CD1c-positive myeloid dendritic cell (primary cell): ENCODE results near the gene ZNF608.

Experiments
- DNase-seq: peaks from one replicate; pipeline ENCODE4 v3.0.0-alpha.2; 2016; ENCODE audit errors: extremely low spot score

The ZNF608 gene

DNA sequence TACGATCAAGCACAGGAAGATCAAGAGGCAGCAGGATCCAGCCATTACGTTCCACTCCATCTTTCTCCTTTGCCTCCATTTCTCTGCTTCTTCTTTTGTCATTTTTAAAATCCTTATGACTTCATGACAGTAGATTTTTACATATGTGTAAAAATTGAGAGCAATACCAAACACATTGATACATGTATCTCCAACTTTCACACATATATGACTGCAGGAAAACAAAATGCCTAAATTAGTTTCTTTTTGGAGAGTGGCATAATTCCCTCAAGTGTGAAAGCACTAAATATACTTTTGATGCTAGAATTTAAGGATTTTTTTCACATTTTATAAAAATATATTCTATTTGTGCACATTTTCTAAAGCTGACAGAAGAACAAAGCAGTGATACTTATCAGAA, 8.6 kb upstream of the ZNF608 start:
- DNase-seq, result no peak

DNA sequence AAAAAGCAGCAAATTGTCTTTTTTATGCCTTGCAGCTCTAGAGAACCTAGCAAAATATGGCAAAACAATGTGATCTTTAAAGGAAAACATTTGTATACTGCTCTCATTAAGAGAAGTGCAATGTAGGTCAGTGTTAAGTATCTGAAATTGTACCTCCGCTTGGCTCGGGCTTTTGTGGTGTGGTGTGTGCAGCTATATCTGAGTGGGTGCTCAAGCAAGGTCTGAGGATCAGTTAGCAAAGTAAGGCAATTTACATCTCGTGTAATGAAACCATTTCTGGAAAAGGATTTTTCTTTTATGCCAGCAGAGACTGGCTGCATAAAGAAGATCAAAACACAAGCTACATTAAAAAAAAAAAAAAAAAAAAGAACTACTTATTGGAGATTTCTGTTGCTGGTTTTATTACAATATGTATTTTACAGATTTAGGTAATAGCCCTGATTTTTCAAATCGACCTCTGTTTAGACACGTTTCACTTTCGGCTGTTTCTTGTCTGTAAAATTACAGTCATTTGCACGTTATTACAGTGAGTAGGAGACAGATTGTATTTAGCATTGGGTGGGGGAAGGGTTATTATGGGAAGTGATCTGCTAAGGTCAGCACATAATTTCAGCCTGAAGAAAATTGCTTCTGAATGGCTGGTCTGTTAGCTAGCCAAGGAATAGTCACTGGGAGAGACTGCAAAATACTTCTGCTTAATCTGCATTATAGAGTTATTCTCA, 7.9 kb upstream of the ZNF608 start:
- DNase-seq, result no peak

DNA sequence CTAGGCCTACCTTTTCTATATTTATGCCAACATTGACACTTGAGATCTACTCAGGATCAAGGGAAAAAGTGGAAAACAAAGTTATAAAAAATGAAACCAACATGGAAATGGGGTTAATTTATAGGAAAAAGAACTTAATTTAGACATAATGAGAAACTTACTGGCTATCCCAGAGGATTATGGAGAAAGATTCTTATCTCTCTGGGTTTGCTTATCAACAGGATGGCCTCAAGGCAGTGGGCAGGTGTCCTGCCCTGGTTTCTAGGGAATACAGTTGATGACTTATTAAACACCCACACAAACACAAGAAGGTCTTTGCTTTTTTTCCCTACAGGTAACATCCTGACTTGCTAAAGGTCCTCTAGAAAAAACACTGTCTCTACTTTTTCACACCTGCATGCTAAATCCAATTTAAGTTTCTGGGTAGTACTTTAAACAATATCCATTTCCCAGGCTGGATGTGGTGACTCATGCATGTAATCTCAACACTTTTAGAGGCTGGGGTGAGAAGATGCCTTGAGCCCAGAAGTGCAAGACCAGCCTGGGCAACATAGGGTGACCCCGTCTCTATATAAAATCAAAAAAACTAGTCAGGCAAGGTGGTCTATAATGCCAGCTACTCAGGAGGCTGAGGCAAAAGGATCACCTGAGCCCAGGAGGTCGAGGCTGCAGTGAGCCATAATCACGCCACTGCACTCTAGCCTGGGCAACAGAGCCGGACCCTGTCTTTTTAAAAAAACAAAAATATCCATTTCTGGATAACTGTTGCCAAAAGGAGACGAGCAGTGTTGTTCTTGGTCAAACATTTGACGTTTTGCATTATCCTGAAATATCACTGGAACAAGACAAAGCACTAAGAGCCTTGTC, 6.6 kb upstream of the ZNF608 start:
- DNase-seq, result no peak

DNA sequence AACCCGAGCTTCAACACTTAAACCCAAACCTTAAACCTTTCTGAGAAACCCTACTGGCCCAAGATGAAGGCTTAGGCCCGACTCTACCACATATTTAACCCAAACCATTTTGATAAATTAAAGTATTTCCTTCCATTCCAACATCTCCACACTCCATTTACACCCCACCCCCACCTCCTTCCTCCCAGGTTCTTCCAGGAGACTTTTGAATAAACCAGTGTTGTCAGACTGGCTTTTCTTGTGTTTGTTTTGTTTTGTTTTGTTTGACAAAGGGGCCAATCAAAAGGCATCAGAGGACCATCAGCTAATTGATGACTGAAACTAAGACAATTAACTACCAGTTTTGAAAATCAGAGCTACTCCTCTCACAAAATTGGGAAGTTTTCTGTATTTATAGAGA, 4.6 kb upstream of the ZNF608 start:
- DNase-seq, result no peak

DNA sequence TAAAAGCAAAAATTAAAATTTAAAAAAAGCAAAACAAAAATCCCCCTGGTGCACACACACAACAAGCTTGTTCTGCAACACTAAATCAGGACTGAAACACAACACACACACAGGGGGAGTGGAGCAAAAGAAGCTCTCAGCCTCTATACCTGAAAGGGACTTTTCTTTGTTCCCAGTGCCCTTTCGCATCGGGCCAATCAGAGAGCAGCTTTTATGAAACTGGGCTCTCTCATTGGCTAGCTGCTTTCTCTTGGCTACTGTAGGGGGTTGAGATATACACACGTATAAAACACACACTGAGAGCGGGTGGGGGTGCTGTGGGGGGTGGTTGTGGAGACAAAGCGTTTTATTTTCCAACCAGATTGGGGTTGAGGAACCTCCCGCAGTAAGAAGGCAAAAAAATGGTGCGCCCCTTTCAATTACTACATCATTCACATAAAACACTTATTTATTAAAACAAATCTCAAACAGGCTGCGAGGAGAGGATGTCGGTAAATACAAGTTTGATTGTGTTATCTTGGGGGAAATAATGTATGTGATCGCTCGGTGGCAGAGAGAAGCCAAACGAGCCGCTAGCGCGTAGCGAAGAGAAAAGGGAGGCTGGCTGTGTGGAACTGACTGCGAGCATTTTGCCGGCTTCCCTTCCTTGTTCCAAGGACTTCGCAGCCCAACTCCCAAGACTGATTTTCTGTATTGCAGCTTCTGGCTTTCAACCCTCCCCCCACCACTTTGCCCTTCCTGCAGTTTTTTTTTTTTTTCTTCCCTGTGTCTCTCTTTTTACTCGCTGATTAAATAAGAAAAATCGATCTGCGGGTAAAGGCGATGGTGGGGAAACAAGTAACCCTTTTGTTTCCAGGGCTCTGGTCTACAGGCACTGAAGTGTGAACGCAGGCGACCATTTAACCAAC, 2.5 kb upstream of the ZNF608 start:
- peak; percentile 55 for DNase-seq

DNA sequence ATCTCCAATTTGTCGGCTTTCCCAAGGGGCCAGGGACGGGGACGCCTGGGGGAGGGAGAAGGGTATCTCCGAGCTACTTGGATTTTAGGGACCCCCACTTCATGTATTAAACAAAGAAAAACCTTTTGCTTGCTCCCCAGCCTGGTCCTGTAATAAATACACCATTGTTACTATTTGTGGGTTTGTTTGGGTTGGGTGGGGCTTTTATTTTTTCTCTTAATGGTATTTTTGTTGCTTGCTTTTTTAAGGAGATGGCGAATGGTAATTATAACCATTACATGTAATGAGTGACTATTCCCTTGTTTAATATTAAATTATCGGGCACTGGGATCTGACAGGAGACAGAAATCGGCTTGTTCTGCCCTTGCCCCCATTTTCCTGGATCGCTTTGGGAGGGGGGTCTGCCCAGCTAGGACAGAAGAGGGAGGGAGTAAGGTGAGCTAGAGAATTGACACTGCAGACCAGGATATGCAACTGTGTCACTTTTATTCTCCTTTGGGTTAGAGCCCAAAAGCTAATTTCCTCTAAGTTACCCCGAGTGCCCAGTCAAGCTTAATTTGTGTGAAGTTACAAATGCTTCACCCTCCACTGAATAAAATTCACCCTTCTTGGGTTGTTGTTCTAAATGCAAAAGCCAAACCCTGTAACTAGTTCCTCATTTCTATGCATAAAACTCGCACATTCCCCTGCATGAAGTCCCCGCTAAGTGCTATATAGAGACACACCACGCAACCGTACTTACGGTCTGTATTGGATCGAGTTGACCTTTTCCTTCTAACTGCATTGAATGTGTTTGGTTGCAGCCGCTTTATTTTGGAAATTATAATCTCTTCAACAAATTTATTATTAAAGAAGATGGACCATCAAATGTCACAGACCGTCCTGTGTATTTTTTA, 1.6 kb upstream of the ZNF608 start:
- peak; percentile 49 for DNase-seq

DNA sequence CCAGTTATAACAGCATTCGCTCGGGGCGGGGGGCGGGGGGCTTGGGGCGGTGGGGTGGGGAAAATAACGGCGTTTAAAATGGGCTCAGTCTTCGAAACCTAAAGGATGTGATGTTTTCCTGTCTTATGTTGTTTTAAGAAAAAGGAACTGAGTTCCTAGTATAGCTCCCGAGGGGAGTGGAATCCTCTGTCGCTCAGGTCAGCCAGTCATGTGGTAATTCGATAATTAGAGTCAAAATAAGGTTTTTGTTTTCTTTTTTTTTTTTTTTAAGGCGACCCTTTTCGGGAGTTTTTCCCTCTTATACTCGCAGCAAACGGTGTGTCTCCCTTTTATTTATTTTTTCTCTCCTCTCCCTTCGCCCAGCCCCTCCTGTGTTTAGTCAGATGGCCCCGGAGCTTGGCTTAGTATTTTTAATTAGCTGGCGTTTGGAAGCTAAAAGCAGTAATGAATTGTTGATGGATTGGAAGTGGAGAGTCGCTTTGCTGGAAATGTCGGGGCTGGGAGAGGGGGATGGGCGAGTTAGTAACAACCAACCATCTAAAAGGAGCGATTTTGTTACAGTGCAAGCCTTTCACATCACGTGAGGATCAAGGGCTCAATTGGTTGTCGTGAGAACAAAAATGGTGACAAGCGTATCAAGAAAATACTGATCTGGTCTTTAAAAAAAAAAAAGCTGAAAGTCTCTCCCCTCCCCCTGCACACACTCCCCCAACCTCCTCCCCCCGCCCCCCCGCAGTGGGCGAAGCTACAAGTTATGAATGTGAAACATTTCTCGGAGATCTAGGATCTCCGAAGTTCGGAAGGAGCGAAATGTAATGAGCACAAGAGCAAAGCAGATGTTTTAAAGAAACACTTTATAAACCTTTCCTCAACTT, 714 bp upstream of the ZNF608 start:
- peak; percentile 30 for DNase-seq

DNA sequence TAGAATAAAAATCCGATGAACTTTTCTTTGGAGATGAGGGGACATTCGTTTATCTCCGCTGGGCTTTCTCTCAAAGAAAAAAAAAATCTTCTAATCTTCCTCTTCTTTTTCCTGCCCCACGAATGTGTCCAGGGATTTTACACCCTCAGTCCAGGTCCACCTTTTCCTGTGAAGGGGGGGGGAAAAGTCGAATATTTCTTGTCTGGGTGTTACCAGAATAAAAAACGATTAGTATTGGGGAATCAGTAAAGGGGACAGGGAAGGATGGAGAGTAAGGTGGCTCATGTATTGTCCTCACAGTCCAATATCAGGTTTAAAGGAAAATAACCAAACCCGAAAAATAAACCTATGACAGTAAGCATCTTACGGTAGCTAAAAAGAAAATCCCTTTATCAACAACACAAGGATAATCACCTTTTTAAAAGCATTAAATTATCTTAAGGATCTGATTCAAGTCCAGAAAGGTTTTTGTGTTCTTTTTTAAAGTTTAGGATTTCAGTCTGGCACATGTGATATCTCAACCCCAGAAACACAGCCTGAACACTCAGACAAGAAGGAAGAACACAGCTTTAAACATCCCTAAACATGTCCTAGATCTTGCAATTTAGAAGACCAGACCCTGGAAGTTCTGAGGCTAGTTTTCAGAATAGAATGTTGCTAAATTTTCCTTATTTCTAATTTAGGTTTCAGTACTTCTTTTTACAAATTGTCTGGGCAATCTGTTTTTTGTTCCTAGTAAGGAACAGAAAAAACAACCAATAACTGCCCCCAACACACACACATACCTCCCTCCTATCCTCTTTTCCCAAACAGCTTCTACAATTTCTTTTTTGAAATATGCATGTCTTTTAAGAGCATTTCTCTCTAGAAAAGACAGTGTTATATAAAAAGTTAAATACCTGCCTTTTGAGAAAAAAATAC, 1.2 kb downstream of the ZNF608 start:
- no peak for DNase-seq

DNA sequence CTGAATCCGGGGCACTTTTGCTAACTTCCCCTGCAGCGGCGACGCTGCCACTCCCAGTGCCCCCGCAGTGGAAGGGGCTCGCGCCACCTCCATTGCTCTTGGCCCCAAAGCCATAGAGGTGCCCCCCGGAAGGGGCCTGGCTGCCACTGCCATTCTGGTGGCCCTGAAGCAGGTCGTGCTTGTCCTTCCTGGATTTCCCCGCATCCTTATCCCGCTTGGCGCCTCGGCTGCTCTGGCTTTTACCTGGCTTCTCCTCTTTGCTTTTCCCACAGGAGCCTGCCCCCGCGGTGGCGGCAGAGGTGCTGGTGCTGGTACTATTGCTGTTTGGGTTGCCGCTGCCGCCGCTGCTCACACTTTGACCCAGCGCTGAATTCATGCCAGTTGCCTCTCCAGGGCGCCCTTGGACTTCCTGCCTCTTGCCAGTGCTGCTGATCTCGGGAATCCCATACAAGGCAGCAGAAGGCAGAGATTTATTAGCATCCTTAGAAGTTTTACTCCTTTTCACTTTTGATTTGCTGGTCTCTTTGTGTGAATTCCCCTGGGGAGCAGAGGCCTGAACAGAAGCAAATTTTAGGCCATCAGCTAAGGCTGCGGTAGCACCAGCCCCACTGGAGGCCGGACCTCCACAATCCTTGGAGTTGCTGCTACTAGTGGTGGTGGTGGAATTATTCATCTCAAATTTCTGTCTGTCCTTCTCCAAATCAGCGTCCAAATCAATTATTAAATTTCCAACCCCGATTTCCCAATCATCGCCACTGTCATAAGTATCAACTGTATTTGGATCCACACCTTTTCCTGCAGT, 2.1 kb downstream of the ZNF608 start:
- DNase-seq, result peak; percentile 18

DNA sequence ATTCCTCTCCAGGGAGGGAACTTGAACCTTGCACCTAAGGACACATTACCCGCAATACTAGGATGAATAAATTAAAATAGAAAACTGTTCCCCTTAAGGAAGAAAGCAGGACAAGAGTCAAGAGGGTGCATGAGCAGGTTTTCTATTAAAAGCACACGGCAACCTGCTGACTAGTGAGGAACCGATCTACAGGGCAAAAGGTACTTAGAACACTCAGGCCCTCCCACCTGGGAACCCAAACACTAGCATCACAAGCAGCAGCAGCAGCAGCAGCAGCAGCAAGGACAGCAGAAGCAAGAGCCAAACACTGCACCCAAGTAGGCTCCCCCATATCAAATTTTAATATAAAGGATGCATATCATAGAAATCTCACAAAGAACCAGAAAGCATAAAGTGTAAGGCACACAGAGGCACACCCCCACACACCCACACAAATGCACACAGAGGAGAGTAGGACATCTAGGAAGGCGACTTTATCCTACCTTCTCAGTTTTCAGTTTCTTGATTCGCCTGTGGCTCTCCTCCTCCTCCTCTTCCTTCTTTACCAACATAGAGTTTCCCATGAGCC, 2.8 kb downstream of the ZNF608 start:
- DNase-seq, result no peak

DNA sequence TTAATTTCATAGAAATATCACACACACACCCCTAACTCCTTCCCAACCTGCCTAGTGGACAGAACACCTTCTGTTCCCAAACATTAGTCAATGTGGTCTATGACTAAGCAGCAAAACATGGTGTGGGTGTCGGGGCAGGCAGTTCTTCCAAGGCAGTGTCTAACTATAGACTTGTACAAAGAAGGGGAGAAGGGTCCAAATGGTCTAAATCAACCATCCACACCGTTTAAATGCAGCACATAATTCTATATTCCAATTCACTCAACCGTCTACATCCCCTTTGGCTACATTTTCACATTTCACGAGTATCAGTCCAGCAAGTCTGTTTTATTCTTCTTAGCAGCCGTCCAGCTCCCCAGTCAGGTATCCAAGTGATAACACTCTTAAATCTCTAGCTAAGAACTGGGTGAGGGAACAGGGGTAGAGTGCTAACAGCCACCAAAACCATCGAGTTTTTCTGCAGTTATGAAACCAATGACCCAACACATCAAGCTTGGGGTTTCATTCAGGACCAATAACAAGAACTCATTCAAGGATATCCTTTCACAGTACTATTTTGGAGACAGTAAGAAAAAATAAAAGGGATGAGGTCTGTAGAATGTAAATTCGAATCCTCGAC, 3.3 kb downstream of the ZNF608 start:
- DNase-seq, result no peak

DNA sequence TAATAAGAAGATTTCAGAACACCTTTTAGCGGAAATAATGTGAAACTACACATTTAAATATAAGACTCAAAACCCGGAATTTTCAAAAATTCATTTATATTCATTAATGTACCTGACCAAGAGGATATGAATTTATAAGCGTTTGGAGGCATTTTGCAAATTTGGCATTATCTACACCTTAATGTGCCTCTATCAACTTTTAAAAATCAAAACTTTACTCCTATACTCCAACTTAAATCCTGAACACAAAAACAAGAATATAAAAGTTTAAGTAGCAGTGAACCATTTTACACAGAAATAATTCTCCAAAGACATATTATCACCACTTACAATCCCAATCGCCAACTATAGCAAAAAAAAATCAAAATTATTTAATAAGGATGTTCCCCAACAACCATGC, 3.9 kb downstream of the ZNF608 start:
- no peak for DNase-seq

DNA sequence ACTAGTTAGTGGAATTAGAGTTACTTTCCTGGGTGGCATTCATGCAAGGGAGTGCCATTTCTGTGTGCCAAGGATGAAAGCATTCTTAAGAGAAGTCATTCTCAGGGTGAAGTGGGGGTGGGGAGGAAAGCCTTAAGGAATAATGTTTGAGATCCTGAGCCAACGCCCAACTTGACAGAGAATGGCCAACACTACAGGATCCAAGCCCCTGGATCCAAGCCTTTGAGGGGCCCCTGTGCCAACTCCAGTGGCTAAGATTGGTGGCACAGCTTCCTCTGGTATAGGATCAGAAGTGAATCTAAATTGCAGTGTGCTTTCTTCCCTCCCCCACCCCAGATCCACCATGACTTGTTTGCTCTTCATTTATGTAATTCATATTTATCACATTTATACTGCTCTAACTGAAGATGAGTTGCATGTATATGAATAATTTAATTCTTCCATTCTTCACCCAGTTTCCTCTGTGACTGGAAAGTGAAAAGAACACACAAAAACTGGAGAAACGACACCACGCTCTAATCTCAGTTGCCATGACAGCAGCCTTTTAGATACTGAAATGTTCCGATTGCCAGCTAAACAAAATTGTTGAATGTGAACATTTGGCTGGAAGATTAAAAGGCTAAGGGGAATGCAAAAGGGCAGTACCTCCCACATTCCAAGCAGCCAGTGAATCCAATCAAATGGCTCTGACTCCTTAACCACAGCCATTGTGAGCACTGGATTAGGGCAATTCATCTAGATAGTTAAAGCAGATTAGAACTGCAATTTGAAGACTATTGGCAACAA, 4.5 kb downstream of the ZNF608 start:
- DNase-seq, result no peak

DNA sequence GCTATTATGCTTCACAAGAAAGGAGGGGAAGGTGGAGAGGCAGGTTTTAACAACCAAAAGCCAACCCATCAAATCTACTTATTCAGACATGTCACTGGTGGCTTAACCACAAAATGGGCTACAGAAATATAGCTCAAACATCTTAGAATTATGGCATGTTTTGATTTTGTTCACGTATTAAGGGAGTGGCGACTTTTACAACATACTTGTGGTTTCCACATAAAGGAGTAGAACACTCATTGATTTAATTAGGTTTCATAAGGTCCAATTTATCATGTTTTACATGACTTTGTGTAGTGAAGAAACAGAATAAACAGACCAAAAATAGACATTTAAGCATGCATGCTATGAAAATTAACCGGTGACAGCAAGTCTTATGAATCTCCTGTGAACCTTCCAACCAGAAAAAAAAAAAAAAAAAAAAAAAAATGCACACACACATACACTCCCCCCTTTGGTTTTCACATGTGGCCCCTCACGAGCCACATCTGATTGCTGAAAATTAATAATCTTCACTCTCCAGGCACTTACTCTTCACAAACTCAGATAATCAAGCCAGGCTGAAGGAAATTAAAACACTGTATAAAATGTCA, 5.4 kb downstream of the ZNF608 start:
- no peak for DNase-seq

DNA sequence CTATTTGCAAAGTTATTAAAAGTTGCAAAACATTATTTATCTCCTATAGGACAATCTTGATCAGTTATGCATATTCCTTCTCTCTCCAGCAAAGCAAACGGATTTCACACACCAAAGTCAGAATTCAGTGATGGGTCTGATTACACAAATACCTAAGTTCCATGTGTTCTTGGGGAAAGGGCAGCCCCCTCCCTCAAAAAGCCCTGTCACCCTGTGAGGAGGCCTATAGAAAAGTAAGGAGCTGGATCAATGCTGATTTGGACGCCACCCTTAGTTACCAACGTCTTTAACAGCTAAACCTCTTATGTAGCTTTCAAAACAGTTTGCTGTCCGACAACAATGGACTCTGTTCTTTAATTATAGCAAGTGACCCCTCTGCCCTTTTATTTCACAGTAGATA, 6.4 kb downstream of the ZNF608 start:
- DNase-seq, result no peak

DNA sequence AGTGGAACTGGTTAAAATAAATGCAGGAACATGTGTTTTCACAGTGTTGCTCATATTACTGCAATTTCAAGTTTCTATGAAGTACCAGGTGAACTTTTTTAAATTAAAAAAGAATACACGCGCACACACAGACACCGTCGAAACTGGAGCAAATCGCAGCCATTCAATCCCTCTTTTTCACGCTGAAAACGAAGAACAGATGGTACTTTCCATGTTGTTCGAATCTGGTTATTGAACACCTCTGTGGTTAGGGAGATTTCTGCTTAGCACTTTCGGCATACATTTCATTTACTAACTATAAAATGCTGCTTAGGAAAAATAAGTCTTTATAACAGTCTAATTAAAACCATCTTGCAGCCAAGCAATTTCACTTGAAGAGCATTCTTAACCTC, 6.8 kb downstream of the ZNF608 start:
- DNase-seq, result no peak
